Measurements from ENCODE around the gene C11orf16. TPM values are rescaled to one million over a fixed set of nuclear protein-coding genes. Genes with fewer than 3 reads are reported as not detected.

The C11orf16 gene
- polyA plus RNA-seq, 1 of the 3 experiments (the other 2 are of a cell fraction): not detected

DNA sequence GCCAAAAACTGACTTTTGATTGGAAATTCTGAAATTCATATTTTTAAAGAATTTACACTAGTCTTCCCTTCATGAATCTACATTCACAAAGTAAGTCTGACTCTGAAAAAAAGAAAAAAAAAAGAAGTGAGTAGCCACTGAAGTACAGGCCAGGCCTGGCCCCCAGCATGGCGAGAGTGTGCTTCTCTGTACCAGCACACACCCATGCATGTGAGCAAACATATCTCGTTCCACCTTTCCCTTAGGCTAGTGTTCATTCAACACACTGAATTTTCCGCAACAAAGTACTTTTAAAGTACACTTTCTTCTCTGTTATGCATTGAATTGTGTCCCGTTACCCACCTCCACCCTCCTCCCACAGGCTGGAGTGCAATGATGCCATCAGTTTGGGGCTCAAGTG is 4.5 kb downstream of the C11orf16 start (continued):
- no peak for TF ChIP-seq PBX3 (IDR thresholded peaks at IDR 0.05)
- no peak for TF ChIP-seq FOSL2 (IDR thresholded peaks at IDR 0.05; ENCODE audit: borderline replicate concordance, low read depth)
- TF ChIP-seq RFX5 (IDR thresholded peaks at IDR 0.05; ENCODE audit: low read length): no peak
- no peak for TF ChIP-seq TEAD4 (IDR thresholded peaks at IDR 0.05; ENCODE audit: borderline replicate concordance, insufficient read depth)
- TF ChIP-seq POLR2AphosphoS5 (IDR thresholded peaks at IDR 0.05; ENCODE audit: low read depth, low read length): no peak

DNA sequence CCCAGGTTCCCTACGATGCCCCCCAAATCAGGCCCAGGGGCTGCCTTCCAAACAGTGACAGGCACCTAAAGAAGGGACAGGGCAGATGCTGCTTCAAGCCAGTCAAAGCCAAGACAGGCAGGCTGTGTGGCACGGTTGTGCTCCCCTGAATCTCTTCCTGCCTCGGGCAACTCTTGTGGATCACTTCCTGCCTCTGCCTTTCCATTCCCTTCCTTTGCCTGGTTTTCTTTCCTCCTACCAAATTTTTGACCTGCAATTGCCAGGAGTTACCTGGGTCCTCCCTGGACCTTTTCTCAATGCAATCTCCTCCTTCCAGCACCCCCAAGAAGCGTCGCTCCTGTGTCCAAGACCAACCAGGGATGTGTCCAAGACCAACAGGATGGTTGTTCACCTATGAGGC is 5.5 kb downstream of the C11orf16 start:
- Histone ChIP-seq H3K4me2 (no peak overlapping the region), H3K9me2 (no peaks in the 10 kb centered on the region), H3K27me3 (ENCODE audit: insufficient read depth) (no peaks in the 10 kb centered on the region), H4K20me1 (ENCODE audit: insufficient read depth) (no peaks in the 10 kb centered on the region), H3F3A (replicated peaks; ENCODE audit: insufficient read depth) (no peaks in the 10 kb centered on the region), H3K27ac (ENCODE audit: low read depth in 2 of 2, low read length in 1 of 2) (no peak overlapping the region), H3K4me1 (ENCODE audit: control insufficient read depth in 1 of 2, insufficient read depth in 2 of 2, low read depth in 1 of 2, low read length in 1 of 2) (no peaks in the 10 kb centered on the region), H3K79me2 (ENCODE audit: insufficient read depth) (no peaks in the 10 kb centered on the region), H3K9me3 (no peaks in the 10 kb centered on the region), H3K36me3 (replicated peaks in 1 of 2; ENCODE audit: control insufficient read depth in 1 of 2, insufficient read depth in 2 of 2, low read length in 1 of 2) (peaks cover under 1 to 15% of the 10 kb centered on the region in 2 experiments), H3K9ac (no peak overlapping the region), H2AFZ (ENCODE audit: low read depth) (no peak overlapping the region), H3K4me3 (ENCODE audit: low read depth in 2 of 2, low read length in 1 of 2) (no peak overlapping the region)
- no peak for DNase-seq
- ChIA-PET CTCF (interaction anchor here (2.0 kb wide), 1 partner anchor 12 kb away, joined by 8 read pairs; no protein-coding TSS in a partner anchor), POLR2A (no interaction called here)
- no peak for TF ChIP-seq RAD21 (IDR thresholded peaks at IDR 0.05; ENCODE audit: low read length)
- TF ChIP-seq FOXM1 (IDR thresholded peaks at IDR 0.05; ENCODE audit: low read depth): no peak
- no peak for TF ChIP-seq POLR2AphosphoS5 (IDR thresholded peaks at IDR 0.05; ENCODE audit: low read depth, low read length)
- no peak for TF ChIP-seq RFX5 (IDR thresholded peaks at IDR 0.05; ENCODE audit: low read length)
- no peak for TF ChIP-seq CTCF (IDR thresholded peaks at IDR 0.05)
- no peak for TF ChIP-seq RCOR1 (IDR thresholded peaks at IDR 0.05; ENCODE audit: low read length)
- WGBS (ENCODE audit: low lambda C conversion rate): 87% methylated on average over 4 of the region's 5 CpGs

DNA sequence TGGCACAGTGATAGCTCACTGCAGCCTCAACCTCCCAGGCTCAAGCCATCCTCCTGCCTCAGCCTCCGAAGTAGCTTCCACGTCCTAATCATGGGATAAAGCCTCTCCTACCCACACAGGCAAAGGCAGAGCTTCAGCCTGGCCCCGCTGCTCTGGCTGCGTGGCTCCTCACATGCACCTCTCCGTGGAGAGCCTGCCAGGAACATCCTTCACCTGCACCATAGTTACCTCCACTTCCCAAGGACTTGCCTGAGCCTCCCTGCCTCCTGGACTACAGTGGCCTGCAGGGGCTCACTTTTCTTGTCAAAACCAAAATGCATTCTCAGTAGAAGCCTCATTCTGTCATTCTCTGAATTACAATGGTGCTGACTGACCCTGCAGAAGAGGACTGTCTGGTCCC is 6.5 kb downstream of the C11orf16 start:
- WGBS (ENCODE audit: low lambda C conversion rate): 96% methylated on average over 5 of the region's 5 CpGs
- H3K4me1 ChIP-seq (ENCODE audit: control insufficient read depth in 1 of 2, insufficient read depth in 2 of 2, low read depth in 1 of 2, low read length in 1 of 2): no peaks in the 10 kb centered on the region
- DNase-seq: no peak
- H3K27ac ChIP-seq (ENCODE audit: low read depth in 2 of 2, low read length in 1 of 2): no peak overlapping the region
- ChIA-PET POLR2A (no interaction called here), CTCF (interaction anchor here (0.9 to 2.0 kb wide), 3 partner anchors 8 to 33 kb away, joined by 3 to 8 read pairs (median 4); no protein-coding TSS in a partner anchor)
- H3K4me2 ChIP-seq: no peak overlapping the region
- no peaks in the 10 kb centered on the region for H3F3A ChIP-seq (replicated peaks; ENCODE audit: insufficient read depth)
- H4K20me1 ChIP-seq (ENCODE audit: insufficient read depth): no peaks in the 10 kb centered on the region
- TF ChIP-seq NFIC (IDR thresholded peaks at IDR 0.05; ENCODE audit: borderline replicate concordance) (no peak), RAD21 (IDR thresholded peaks at IDR 0.05; ENCODE audit: low read length) (no peak), YY1 (IDR thresholded peaks at IDR 0.05; ENCODE audit: low read depth) (no peak), SMC3 (IDR thresholded peaks at IDR 0.05; ENCODE audit: low read depth, low read length) (no peak), TAF1 (IDR thresholded peaks at IDR 0.05; ENCODE audit: borderline replicate concordance, low read depth, low read length) (no peak), ELF1 (IDR thresholded peaks at IDR 0.05) (no peak)
- TF ChIP-seq, protein P1, sequence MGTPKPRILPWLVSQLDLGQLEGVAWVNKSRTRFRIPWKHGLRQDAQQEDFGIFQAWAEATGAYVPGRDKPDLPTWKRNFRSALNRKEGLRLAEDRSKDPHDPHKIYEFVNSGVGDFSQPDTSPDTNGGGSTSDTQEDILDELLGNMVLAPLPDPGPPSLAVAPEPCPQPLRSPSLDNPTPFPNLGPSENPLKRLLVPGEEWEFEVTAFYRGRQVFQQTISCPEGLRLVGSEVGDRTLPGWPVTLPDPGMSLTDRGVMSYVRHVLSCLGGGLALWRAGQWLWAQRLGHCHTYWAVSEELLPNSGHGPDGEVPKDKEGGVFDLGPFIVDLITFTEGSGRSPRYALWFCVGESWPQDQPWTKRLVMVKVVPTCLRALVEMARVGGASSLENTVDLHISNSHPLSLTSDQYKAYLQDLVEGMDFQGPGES (IDR thresholded peaks at IDR 0.05; ENCODE audit: low read depth, low read length): no peak
- no peaks in the 10 kb centered on the region for H3K79me2 ChIP-seq (ENCODE audit: insufficient read depth)
- H3K9ac ChIP-seq: no peak overlapping the region
- no peaks in the 10 kb centered on the region for H3K9me2 ChIP-seq
- H3K4me3 ChIP-seq (ENCODE audit: low read depth in 2 of 2, low read length in 1 of 2): no peak overlapping the region
- no peaks in the 10 kb centered on the region for H3K27me3 ChIP-seq (ENCODE audit: insufficient read depth)
- peaks cover 8 to 22% of the 10 kb centered on the region in 2 experiments for H3K36me3 ChIP-seq (replicated peaks in 1 of 2; ENCODE audit: control insufficient read depth in 1 of 2, insufficient read depth in 2 of 2, low read length in 1 of 2)
- no peaks in the 10 kb centered on the region for H3K9me3 ChIP-seq
- H2AFZ ChIP-seq (ENCODE audit: low read depth): no peak overlapping the region
